GM08714 (cell line): Measurements from ENCODE around the gene GRM4.

ENCODE experiments used
- H3K4me3 ChIP-seq: fragments of 200-500 bp; sonication (Bioruptor generic); 2 replicates; pipeline ENCODE4 v1.5.1; 2014; ENCODE audit warnings: mild to moderate bottlenecking, low read length, inconsistent platforms
- ZNF274 ChIP-seq: IDR thresholded peaks from 2 replicates; pipeline ENCODE4 v1.6.1; 2012; ENCODE audit warnings: mild to moderate bottlenecking, low read depth, low read length

The GRM4 gene

GRCh38 chr6:33981421-33981820 is 164.5 kb downstream of the GRM4 start:
- TF ChIP-seq ZNF274: no peak
- H3K4me3 ChIP-seq: no peak overlapping the region

GRCh38 chr6:33980176-33981175 is 165.4 kb downstream of the GRM4 start:
- no peak for TF ChIP-seq ZNF274
- no peak overlapping the region for H3K4me3 ChIP-seq

- no peak for TF ChIP-seq ZNF274
- no peak overlapping the region for H3K4me3 ChIP-seq
Measured at GRCh38 chr6:33979750-33980149, 166.1 kb downstream of the GRM4 start.

- TF ChIP-seq ZNF274: no peak
- H3K4me3 ChIP-seq: no peak overlapping the region
Measured at GRCh38 chr6:33978412-33979150, 167.3 kb downstream of the GRM4 start.

GRCh38 chr6:33977606-33978411 is 168.1 kb downstream of the GRM4 start:
- H3K4me3 ChIP-seq: no peak overlapping the region
- no peak for TF ChIP-seq ZNF274

GRCh38 chr6:33976437-33977360 is 169.2 kb downstream of the GRM4 start:
- no peak overlapping the region for H3K4me3 ChIP-seq

GRCh38 chr6:33975661-33976436 is 170.0 kb downstream of the GRM4 start:
- no peak overlapping the region for H3K4me3 ChIP-seq
- no peak for TF ChIP-seq ZNF274

More at GRCh38 chr6:33976437-33977360, 169.2 kb downstream of the GRM4 start:
- TF ChIP-seq ZNF274: no peak

- H3K4me3 ChIP-seq: no peak overlapping the region
Measured at GRCh38 chr6:33974471-33974870, 171.4 kb downstream of the GRM4 start.

GRCh38 chr6:33974030-33974429 is 171.9 kb downstream of the GRM4 start:
- H3K4me3 ChIP-seq: no peak overlapping the region
- no peak for TF ChIP-seq ZNF274

More at GRCh38 chr6:33974471-33974870, 171.4 kb downstream of the GRM4 start:
- no peak for TF ChIP-seq ZNF274

GRCh38 chr6:33971580-33971979 is 174.3 kb downstream of the GRM4 start:
- TF ChIP-seq ZNF274: no peak

More at GRCh38 chr6:33971580-33971979, 174.3 kb downstream of the GRM4 start:
- no peak overlapping the region for H3K4me3 ChIP-seq
